Measurements from ENCODE around the gene RPA1.
"Not testable (repeated sequence)": the region's sequence is repeated elsewhere in the genome, so short reads cannot be mapped to it uniquely, and the experiment has no call there.

RPA1 gene

DNA sequence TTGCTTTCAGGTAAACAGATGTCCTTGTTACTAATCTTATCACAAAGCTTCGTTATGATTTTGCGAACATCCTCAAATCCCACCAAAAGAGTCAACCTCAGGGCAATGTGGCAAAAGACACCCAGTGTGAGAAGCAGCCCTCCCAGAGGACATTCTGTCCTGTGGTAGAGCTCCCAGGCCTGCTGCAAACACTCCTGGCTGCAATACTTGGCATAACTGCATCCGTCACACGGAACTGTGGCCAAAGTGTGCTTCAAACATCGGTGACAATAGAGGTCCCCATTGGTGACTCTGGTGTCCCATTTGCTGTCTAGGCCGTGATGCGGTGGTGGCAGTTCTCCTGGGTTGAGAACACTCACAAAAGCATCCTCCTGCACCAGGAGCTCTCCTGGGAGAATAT is 29.6 kb upstream of the RPA1 start:
- Histone ChIP-seq H3K4me3 (no peak overlapping the region), H3K27ac (no peak overlapping the region)
- TF ChIP-seq CTCF (IDR thresholded peaks at IDR 0.05) = no peak
- DNase-seq (ENCODE audit: low spot score) = no peak

DNA sequence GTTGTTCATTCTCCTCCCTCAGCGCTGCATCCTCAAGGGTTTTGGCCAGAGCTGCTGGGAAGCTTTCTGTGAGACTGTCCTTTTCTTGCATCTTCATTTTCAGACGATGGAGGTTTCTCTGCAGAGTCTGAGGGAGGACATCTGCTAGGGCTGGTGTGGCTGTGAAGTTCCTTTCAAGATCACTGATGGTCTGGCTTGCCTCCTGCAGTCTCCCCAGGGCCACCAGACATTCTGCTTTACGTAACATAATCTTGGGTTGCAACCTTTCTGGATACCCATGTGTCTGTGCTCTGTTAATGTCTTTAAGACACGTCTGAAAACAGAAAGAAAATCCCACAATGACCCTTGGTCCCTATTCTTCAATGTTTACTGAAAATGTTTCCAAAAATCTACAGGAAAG is 29.1 kb upstream of the RPA1 start:
- TF ChIP-seq CTCF (IDR thresholded peaks at IDR 0.05) = no peak
- H3K27ac ChIP-seq = no peak overlapping the region
- DNase-seq (ENCODE audit: low spot score) = no peak
- no peak overlapping the region for H3K4me3 ChIP-seq

DNA sequence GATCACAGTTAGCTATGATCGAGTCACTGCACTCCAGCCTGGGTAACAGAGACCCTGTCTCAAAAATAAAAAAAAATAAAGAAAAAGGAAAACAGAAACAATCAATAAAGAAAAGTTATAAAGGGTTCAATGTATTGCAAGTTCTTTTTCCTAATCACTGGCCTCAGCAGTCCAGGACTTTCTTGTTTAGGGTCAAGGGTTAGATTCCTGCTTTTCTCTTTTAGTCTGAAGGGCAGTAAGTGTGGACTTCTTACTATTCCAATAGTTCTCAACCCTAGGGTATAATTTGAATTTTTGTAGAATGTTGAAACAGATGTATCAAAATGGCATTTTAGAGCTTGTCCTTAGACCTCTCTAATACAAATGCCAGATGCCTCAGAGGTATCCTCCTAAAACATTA is 27.4 kb upstream of the RPA1 start:
- TF ChIP-seq CTCF (IDR thresholded peaks at IDR 0.05) = no peak
- no peak for DNase-seq (ENCODE audit: low spot score)
- Histone ChIP-seq H3K27ac (no peak overlapping the region), H3K4me3 (no peak overlapping the region)

- peak; percentile 4 for DNase-seq (ENCODE audit: low spot score)
- no peak for TF ChIP-seq CTCF (IDR thresholded peaks at IDR 0.05)
- H3K27ac ChIP-seq = no peak overlapping the region
- no peak overlapping the region for H3K4me3 ChIP-seq
Measured at GRCh38 chr17:1803280-1803679, 26.5 kb upstream of the RPA1 start.

GRCh38 chr17:1807890-1808289 is 21.9 kb upstream of the RPA1 start:
- H3K27ac ChIP-seq = no peak overlapping the region
- DNase-seq (ENCODE audit: low spot score) = no peak
- no peak for TF ChIP-seq CTCF (IDR thresholded peaks at IDR 0.05)
- no peak overlapping the region for H3K4me3 ChIP-seq

GRCh38 chr17:1808644-1809043 is 21.2 kb upstream of the RPA1 start:
- no peak overlapping the region for H3K27ac ChIP-seq
- DNase-seq (ENCODE audit: low spot score) = no peak
- H3K4me3 ChIP-seq = no peak overlapping the region
- no peak for TF ChIP-seq CTCF (IDR thresholded peaks at IDR 0.05)

GRCh38 chr17:1809815-1810214 is 20.0 kb upstream of the RPA1 start:
- not testable (repeated sequence) for H3K27ac ChIP-seq; H3K4me3 ChIP-seq; DNase-seq (ENCODE audit: low spot score)
